WI38 (cell line): ENCODE measurements around the gene MYLK.

Experiments used
- H3K4me3 ChIP-seq: 2 replicates; pipeline ENCODE4 v1.5.1; 2011; ENCODE audit warnings: low read depth, mild to moderate bottlenecking, control low read depth, low read length
- TF ChIP-seq, protein P1 (sequence below): IDR thresholded peaks from 2 replicates; pipeline ENCODE4 v1.5.1; 2012; ENCODE audit warnings: low read depth, mild to moderate bottlenecking, control low read depth, low read length

MYLK gene

DNA sequence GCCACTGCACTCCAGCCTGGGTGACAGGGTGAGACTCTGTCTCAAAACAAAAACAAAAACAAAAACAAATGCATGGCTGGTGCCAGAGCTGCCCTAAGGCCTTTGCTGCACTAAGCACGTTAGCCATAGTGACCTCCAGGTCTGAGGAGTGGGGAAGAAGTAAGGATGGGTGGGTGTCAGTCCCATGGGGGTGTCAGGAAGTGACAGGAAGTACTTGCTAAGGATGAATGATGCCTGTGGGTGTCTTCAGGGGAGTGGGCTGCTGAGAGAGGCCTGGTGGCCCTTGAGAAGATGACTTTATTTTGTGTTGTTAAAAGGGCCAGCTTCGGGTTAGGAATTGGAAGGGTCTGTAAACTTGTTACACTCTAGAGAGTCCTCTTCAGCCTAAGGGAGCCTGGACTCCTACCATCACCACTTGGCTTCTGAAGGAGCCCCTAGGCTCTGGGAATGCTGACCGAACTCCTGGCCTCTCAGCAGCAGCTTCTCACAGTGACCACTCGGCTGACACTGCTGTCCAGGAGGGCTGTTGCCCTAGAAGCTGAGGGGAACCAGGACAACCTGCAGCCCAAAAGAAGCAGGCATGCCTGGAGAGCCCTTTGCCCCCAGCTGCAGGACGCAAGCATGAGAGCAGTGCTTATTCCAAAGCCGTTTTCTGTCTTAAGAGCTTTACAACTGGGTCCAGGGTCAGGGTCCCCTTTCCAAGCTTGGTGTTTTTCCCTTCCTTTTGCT is 116.4 kb downstream of the MYLK start:
- TF ChIP-seq, protein P1, sequence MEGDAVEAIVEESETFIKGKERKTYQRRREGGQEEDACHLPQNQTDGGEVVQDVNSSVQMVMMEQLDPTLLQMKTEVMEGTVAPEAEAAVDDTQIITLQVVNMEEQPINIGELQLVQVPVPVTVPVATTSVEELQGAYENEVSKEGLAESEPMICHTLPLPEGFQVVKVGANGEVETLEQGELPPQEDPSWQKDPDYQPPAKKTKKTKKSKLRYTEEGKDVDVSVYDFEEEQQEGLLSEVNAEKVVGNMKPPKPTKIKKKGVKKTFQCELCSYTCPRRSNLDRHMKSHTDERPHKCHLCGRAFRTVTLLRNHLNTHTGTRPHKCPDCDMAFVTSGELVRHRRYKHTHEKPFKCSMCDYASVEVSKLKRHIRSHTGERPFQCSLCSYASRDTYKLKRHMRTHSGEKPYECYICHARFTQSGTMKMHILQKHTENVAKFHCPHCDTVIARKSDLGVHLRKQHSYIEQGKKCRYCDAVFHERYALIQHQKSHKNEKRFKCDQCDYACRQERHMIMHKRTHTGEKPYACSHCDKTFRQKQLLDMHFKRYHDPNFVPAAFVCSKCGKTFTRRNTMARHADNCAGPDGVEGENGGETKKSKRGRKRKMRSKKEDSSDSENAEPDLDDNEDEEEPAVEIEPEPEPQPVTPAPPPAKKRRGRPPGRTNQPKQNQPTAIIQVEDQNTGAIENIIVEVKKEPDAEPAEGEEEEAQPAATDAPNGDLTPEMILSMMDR, result no peak
- H3K4me3 ChIP-seq, result no peak overlapping the region

DNA sequence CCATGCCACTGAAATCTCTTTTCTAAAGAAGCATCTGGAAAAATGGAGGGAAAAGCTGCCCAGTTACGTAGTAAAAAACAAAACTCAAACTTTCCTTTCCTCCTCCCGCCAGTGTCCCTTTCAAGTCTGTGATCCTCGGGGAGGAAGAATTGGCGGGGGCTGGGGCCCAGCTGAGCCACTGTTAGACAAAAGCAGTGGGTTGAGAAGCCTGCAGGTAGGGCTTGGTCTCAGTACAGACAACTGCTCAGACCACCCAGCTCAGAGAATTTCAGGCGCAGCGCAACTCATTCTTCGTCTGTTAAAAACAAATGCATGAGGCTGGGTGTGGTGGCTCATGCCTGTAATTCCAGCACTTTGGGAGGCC is 117.1 kb downstream of the MYLK start:
- TF ChIP-seq, protein P1, result no peak

DNA sequence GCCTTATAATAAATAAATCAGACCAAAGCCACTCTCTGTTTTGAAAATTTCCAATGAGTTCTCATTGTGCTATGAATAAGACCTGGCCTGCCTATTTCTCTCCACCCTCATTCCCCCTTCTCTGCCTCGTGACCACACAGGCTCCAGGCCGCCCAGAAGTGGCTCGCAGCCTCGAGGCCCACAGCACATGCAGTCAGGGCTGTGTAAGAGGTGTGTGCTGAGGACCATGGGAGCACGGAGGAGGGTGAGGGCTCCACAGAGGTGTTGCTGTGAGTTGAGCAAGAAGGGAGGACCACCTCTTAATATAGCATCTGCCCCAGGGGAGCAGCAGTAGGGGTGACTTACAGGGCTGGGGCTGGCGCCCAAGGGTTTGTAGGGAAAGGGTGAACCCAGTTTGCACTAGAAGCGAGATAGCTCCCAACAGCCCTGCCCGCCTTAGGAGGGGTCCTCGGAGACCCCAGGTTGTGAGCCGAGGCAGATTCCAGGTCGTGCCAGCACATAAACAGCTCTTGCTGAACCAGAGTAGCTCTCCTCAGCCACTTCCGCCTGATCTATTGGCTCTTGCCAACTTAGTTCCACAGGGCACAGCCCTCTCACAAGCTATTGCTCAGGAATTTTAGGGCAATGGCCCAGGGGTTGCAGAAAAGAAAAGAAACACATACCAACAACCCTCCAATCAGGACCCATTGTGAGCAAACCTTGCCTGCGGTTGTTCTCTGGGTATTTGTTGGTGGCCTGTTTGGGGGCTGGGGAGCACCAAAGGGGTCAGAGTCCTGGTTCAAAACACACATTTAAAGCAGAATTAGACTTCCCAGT is 117.7 kb downstream of the MYLK start:
- H3K4me3 ChIP-seq, result no peak overlapping the region
- TF ChIP-seq, protein P1, result no peak

More for the DNA sequence above, 117.1 kb downstream of the MYLK start:
- H3K4me3 ChIP-seq, result no peak overlapping the region

DNA sequence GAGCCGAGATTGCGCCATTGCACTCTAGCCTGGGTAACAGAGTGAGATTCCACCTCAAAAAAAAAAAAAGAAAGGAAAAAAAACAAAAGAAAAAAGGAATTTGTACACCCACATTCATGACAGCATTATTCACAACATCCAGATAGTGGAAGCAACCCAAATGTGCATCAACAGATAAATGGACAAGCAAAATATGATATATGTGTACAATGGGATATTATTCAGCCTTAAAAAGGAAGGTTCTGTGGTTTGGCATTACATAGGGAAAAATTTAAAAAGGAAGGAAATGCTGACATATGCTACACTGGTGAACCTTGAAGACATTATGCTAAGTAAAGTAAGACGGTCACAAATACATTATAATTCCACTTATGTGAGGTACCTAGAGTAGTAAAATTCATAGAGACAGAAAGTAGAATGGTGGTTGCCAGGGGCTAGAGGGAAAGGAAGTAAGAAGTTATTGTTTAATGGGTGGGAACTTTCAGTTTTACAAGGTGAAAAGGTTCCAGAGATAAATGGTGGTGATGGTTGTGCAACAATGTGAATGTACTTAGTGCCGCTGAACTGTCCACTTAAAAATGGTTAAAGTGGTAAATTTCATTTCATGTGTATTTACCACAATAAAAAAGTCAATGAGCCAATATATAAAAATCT is 118.5 kb downstream of the MYLK start:
- no peak overlapping the region for H3K4me3 ChIP-seq
- TF ChIP-seq, protein P1, result no peak

DNA sequence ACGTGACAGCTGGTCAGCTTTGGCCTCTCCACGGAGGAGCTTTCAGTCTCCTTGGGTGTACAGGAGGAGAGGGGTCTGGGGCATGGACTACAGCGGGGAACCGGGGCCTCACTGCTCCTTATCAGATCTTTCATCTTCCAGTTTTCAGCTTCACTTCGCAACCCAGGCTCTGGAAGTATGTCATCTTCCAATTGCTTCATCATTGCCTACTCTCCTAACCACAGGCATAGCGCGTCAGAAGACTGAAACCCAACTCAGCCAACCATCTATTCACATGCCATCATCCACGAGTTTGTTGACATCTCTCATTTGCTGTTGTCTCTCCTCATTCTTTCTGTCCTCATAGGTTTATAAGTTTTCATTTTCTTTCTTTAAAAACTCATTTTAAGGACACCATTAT is 119.5 kb downstream of the MYLK start:
- TF ChIP-seq, protein P1, result no peak
- no peak overlapping the region for H3K4me3 ChIP-seq

DNA sequence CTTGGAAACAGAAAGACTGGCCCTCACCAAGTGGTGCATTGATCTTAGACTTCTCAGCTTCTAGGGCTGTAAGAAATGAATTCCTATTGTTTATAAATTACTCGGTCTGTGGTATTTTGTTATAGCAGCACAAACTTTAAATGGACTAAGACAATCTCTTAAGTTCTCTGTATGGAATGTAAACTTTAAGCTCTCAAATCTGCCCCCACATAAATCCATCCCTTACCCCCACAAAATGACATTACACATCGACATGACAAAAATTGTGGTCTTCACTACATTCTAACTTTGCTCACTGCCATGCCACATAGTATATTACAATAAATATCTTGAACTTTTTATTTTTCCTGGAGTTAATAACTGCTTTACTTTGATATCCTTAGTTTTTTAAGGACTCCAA is 121.3 kb downstream of the MYLK start:
- no peak overlapping the region for H3K4me3 ChIP-seq
- TF ChIP-seq, protein P1, result no peak

DNA sequence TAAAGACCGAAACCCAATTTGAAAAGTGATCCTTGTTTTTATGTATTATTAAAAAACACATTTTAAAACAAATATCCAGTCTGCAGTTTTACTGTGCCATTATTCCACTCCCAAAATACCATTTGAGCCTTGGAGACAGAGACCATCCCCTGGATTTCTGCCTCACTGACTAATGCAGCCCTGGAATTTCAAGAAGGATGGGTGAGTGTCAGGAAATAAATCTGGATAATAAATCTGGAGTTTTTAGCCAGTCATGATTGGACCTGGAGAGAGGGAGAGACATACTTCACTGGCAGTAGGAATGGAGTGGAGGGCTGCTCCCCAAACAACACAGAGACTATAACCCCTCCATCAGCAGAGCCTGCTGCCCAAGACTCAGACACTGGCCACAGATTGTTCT is 123.3 kb downstream of the MYLK start:
- TF ChIP-seq, protein P1, result no peak
- H3K4me3 ChIP-seq, result no peak overlapping the region
